Cardiac muscle cell (in vitro differentiated cells and primary cell): ENCODE results near the gene RTN1. TPM values are rescaled to one million over a fixed set of nuclear protein-coding genes. Genes with fewer than 3 reads are reported as not detected.

Source experiments
- DNase-seq, 2 donors: peaks; one replicate each; pipeline versions ENCODE4 v3.0.0 to v3.0.0-alpha.2; 2010 to 2017; ENCODE audit warnings: low read depth in 1 of 2, low spot score in 1 of 2
- H3K27ac ChIP-seq: fragments of 200-600 bp; sonication (generic); 2 replicates; pipeline ENCODE4 v1.5.1; 2016
- H3K27me3 ChIP-seq: fragments of 200-600 bp; sonication (generic); 2 replicates; pipeline ENCODE4 v1.6.0; 2016; ENCODE audit warnings: control low read depth
- H3K36me3 ChIP-seq: fragments of 200-600 bp; sonication (generic); 2 replicates; pipeline ENCODE4 v1.5.1; 2016; ENCODE audit warnings: control low read depth
- H3K4me1 ChIP-seq: fragments of 200-600 bp; sonication (generic); 2 replicates; pipeline ENCODE4 v1.8.1; 2017; ENCODE audit warnings: low read depth, mild to moderate bottlenecking, mixed run types
- H3K4me3 ChIP-seq: fragments of 200-600 bp; sonication (generic); 2 replicates; pipeline ENCODE4 v1.5.1; 2016; ENCODE audit warnings: mild to moderate bottlenecking
- H3K9me3 ChIP-seq: fragments of 200-600 bp; sonication (generic); 2 replicates; pipeline ENCODE4 v1.5.1; 2017; ENCODE audit warnings: low read depth, mild to moderate bottlenecking, control low read depth
- polyA plus RNA-seq: library from polyadenylated mRNA; unstranded; fragments of >200 nt; fragmentation: Nextera tagmentation; extraction: Ambion mirVana; gene quantifications from 2 replicates; pipeline ENCODE4 v1.2.1, GENCODE V29; 2016
- total RNA-seq: library from RNA; depleted of rRNA; stranded (reverse); fragments of >200 nt; gene quantifications from 2 replicates; pipeline ENCODE4 v1.2.3, GENCODE V29; 2016
- TF ChIP-seq, protein P1 (sequence below): IDR thresholded peaks from 2 replicates; pipeline ENCODE4 v1.5.1; 2012; ENCODE audit warnings: low read depth, mild to moderate bottlenecking, low read length

RTN1 gene
- total and polyA plus RNA-seq, 2 experiments from 2014 or later, result 1.5 to 3.4 TPM

- TF ChIP-seq, protein P1, sequence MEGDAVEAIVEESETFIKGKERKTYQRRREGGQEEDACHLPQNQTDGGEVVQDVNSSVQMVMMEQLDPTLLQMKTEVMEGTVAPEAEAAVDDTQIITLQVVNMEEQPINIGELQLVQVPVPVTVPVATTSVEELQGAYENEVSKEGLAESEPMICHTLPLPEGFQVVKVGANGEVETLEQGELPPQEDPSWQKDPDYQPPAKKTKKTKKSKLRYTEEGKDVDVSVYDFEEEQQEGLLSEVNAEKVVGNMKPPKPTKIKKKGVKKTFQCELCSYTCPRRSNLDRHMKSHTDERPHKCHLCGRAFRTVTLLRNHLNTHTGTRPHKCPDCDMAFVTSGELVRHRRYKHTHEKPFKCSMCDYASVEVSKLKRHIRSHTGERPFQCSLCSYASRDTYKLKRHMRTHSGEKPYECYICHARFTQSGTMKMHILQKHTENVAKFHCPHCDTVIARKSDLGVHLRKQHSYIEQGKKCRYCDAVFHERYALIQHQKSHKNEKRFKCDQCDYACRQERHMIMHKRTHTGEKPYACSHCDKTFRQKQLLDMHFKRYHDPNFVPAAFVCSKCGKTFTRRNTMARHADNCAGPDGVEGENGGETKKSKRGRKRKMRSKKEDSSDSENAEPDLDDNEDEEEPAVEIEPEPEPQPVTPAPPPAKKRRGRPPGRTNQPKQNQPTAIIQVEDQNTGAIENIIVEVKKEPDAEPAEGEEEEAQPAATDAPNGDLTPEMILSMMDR, result no peak
- DNase-seq, result no peak
These were observed 93.5 kb downstream of the RTN1 start for GRCh38 chr14:59777006-59777579.

DNA sequence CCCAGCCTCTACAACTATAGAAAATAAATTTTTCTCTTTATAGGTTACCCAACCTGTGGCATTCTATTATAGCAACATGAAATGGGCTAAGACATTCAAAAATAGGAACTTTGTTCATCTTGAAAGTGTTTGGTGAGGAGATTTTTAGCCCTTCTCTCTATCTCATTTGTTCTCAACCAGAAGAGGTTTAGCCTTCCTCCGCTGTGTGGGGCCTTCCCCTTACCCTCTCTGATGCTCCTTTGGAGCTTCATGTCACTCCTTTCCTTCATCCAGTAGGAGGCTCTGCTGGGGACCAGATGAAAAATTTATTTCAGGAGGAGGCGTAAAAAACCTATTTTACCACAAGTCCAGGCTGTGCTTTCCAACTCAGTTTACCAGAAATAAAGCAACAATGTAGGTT is 94.1 kb downstream of the RTN1 start:
- Histone ChIP-seq H3K4me3 (no peak overlapping the region), H3K36me3 (no peaks in the 10 kb centered on the region), H3K4me1 (no peaks in the 10 kb centered on the region), H3K27ac (no peak overlapping the region), H3K9me3 (no peaks in the 10 kb centered on the region), H3K27me3 (no peaks in the 10 kb centered on the region)
- no peak for DNase-seq
- TF ChIP-seq, protein P1, result no peak

More at GRCh38 chr14:59777006-59777579, 93.5 kb downstream of the RTN1 start:
- Histone ChIP-seq H3K36me3 (no peaks in the 10 kb centered on the region), H3K4me1 (no peaks in the 10 kb centered on the region), H3K9me3 (no peaks in the 10 kb centered on the region), H3K4me3 (no peak overlapping the region), H3K27ac (no peak overlapping the region), H3K27me3 (no peaks in the 10 kb centered on the region)

DNA sequence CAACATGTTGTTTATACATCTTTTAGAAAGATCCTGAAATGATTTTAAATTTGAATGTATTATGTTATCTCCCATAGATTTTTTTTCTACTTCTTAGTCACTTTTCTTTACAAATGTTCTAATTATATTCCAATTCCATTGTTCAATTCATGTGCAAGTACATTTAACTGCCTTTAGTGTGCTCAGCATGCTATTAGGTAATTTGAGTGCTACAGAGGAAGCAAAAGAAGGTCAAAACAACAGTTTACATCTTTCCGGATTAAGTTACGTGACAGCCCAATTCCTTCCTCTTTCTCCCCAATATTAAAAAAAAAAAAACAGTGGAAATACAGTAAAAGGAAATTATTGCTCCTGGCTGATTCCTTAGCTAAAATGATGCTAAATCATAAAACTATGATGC is 98.3 kb downstream of the RTN1 start:
- H3K4me3 ChIP-seq, result no peak overlapping the region
- H3K36me3 ChIP-seq, result no peaks in the 10 kb centered on the region
- DNase-seq, result peak in 1 of 2 donors; percentile 33
- H3K9me3 ChIP-seq, result no peaks in the 10 kb centered on the region
- TF ChIP-seq, protein P1, result no peak
- H3K27me3 ChIP-seq, result no peaks in the 10 kb centered on the region
- H3K4me1 ChIP-seq, result no peaks in the 10 kb centered on the region
- H3K27ac ChIP-seq, result no peak overlapping the region

DNA sequence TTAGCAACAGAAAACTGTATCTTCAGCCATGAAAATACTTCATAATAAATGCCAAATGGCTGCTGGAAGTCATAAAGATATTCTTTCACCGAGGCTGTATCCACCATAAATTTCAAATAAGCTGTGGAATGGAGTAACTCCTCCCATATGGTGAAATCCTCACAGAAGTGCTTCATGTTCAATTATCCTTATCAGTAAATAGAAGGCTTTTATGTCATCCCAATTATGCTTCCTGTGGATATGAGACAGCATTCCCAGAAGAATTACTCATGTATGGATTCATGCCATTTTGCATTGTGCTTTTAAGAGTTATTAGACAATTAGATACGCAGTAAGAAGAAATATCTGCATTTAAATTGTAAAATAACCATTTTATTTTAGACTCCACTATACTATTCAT is 99.0 kb downstream of the RTN1 start:
- H3K27ac ChIP-seq, result no peak overlapping the region
- H3K27me3 ChIP-seq, result no peaks in the 10 kb centered on the region
- peak in 1 of 2 donors; percentile 84 for DNase-seq
- no peaks in the 10 kb centered on the region for H3K9me3 ChIP-seq
- no peaks in the 10 kb centered on the region for H3K4me1 ChIP-seq
- no peaks in the 10 kb centered on the region for H3K36me3 ChIP-seq
- H3K4me3 ChIP-seq, result no peak overlapping the region
- TF ChIP-seq, protein P1, result no peak

DNA sequence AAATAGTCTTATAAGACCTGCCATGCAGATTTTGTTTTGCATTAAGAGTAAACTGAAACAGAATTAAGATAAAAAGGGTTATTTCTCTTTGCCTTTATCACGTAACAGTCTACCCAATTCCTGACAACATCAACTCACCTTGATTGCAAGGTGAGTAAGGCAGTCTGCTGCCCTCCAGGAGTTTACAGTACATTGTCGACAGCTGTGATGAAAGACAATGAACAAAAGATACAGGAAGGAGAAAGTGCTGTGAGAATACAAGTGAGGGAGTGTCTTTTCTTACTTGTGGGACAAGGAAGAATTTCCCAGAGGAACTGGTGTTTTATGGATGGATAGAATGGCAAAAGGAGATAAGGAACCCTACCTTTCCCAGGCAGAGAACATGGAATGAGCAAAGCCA is 101.0 kb downstream of the RTN1 start:
- TF ChIP-seq, protein P1, result no peak
- no peak for DNase-seq

More for the DNA sequence above, 101.0 kb downstream of the RTN1 start:
- Histone ChIP-seq H3K9me3 (no peaks in the 10 kb centered on the region), H3K36me3 (no peaks in the 10 kb centered on the region), H3K27me3 (no peaks in the 10 kb centered on the region), H3K4me1 (no peaks in the 10 kb centered on the region), H3K4me3 (no peak overlapping the region), H3K27ac (no peak overlapping the region)
